HG02678 (cell line): ENCODE measurements around the gene URM1.

Experiments
- ATAC-seq: cut with Tn5 transposase; IDR thresholded peaks from one replicate; pipeline ENCODE4 v1.9.1; 2021; ENCODE audit warnings: mild to moderate bottlenecking, moderate library complexity; ENCODE audit not compliant: unreplicated experiment

URM1 gene

DNA sequence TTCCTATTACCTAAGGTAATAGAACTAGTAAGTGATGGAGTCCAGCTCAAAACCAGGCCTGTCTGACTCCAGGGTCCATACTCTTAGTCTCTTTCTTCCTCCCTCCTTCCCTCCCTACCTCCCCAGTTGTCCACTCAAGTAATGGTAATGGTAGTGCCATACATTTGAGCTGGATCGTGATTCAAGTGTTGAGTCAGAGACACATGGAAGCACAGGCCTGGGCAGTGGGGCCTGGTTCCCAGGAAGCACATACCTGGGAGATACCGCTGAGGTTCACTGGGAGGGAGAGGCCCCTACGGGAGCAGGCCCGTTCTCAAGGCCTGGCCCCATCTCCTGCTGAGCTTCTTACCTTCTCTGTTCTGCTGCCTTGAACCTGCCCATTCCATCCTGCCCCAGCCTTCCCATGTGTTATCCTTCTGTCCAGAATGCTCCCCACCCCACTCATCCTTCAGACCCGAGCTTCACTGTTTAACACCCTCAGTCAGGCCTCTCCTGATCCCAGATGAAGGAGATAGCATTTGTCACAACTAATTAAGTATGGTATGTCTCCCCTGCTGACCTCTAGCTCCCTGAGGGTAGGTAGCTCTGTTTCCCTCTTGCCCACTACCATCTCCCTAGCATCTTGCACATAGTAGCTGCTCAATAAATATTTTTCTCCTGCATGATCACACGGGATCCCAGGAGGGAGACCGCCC is 13.8 kb downstream of the URM1 start:
- no peak for ATAC-seq

GRCh38 chr9:128385496-128386460 is 14.6 kb downstream of the URM1 start:
- ATAC-seq, result no peak

DNA sequence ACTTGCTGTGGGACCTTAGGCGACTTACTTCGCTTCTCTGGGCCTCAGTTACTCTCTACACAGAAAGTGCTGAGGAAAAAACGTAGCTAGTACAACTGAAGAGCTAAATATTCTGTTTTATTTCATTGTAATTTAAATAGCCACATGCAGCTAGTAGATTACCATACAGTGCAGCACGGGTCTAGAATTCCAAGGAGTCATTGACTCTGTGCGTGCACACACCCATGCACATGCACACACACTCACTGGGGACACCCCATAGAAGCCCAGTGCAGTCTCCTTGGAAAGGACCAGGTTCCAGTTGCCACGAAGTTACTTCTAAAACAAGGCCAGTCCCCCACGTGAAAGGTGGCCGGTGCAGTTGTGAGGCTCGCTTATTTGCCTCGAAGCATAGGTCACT is 17.0 kb downstream of the URM1 start:
- ATAC-seq, result no peak

DNA sequence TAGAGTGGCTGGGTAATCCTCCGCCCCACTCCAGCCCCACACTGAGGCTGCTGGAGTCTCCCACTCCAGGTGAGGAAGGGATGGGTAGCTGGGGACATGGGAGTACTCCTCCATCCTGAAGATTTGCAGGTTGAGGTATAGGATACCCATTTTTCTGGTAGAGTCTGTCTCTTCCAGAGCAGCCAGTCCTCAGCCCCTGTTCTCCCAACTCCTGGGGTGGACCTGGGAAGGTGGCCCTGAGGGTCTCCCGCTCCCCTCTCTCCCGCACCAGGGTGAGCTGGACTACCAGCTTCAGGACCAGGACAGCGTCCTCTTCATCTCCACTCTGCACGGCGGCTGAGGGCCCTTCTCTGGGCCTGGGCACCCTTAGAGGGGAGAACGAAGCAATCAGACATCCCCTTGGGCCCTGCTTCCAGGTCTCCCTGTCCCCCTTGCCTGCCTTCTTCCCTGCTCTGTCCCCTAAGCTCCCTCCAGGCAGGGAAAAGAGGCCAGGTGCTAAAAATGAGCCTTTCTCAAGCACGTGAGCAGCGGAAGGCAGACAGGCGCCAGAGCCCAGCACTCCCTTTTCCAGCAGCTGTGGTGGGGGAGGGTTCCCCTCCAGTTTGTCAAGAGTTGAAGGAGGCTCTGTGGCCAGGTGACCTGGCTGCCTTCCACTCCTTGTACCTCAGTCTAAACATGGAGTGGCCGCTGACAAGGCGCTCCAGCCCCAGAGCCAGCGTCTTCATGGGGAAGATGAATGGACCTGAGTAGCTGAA is 18.4 kb downstream of the URM1 start:
- ATAC-seq, result no peak

DNA sequence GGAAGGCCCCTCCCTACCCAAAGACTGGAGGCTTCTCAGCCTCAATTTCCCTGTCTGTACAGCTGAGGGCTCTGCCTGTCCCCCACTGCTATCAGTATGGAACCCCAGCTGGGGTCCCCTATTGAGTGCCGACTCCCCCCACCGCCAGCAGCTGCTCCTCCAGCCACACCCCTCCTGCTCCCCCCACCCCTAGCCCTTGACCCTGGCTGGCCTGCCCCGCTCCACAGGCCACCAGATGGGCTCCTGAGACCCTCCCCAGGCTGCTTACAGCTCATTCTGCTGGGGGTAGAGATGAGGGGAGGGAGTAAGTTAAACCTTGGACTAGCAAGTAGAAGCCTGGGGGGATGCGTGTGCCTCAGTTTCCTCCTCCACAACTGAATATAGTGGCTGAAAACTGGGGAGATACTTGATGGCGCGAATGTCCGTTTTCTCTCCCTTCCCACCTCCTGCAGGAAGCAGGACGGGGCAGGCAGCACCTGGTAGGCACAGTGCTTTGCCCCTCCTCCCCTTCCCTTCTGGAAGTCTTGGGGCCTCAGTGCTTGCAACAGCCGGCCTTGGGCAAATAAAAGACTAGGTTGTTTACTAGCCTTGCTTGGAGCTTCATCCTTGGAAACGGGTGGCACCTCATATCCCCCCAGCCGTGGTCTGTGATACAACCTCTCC is 19.1 kb downstream of the URM1 start:
- ATAC-seq, result no peak

DNA sequence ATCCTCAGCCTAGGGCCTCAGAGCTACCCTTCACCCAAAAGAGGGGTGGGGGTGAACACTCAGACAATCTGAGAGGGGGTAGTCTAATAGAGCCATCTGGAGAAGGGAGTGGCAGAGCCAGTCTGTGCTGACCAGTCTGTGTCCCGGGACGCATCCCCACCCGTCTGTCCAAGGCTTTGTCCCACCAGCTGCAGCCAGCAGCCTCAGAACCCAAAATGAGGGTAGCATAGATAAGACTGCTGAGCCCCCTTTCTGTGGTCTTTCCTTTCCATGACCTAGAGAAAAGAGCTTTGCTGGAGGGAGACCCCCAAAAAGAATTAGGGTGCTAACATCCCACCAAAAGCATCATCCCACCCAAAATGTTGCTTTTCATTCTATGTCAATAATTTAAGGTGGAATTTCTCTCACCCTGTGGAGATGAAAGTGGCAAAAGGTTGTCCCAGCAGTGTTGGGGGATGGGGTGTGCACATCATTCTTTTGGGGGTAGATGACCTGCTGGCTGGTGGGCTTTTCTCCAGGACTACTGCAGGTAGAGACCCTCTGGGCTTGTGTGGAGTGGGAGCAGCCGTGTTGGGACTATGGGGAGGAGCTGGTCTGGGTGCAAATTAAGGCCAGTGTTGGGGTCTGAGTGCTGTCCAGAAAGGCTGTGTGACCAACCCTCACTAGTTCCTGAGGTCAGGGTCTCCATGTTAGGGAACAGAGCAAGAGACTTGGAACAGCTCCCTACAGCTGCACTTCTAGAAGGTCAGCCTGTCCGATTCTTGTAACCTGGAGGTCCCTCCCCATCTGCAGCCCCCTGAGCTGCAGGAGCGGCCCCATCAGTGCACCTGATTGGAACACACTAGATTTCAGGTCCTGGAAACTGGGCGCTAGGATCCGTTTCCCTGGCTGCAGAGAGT is 19.9 kb downstream of the URM1 start:
- ATAC-seq, result no peak

DNA sequence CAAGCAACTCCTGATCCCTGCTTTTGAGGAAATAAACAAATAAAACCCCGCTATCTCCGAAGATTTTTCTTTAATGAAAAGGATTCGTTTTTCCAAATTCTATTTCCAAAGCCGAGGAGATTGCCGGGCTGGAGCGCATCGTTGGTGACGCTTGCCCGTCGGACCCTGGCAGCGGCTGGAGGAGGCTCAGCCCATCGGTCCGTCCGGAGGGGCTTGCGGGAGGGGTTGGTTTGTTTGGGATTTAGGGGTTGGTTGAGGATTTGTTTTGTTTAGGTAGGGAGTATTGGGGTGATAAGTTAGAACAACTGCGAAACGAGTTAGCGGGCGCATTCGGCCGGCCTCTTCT is 20.8 kb downstream of the URM1 start:
- no peak for ATAC-seq

DNA sequence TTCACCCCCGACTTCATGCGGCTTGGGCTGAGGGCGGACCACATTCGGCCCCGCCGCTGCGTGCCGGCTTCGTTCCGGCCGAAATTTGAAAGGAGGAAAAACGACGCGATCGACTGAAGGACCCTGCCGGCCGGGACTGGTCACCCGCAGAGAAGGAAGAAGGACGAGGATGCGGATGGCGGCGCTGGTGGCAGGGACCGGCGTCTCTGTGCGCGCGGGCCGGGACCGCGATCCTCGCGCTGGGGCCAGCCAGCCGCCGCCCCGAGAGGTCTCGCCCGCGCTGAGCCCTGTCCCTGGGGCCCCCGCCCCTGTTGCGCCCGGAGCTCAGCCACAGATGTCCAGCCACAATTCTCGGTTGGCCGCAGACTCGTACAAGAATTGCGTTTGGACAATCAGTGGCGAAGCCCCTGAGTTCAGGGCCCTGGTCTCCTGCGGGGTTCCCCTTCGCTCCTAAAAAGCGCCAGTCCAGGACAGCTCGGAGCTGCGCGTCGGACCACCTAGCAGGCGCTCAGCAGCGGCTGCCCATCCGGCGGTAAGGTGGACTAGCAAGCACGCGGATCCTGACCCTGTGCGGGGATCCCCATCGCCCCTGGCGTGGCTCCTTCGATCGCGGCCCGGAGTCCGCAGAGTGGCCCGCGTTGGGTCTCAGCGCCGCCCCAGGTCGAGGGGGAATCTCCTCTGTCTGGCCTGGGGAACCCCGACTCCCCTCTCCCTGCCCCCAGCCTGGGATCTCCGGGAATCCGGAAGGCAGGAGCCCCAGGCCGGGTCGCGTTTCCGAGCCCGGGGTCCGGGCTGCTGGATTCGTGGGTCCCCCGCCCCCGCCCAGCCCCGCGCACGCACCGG is 21.3 kb downstream of the URM1 start:
- no peak for ATAC-seq

- no peak for ATAC-seq
These were observed 22.1 kb downstream of the URM1 start for GRCh38 chr9:128393145-128393775.

DNA sequence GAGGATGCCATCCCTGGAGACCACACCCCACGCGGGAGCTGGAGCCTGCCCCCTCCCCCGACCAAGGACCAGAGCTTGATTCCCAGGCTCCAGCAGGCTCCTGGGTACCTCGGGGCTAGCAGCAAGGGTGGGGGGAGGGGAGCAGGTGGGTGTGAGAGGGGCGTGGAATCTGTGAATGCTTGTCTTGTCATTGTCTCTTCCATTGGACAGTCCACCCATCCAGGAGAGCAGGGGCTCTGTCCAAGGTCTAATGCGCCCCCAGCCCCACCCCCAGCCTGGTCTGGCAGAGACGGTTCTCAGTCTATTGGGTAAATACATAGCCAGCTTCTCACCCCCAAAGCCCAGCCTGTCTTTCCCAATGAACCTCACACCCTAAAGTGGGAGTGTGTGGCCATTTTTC is 22.8 kb downstream of the URM1 start:
- no peak for ATAC-seq

DNA sequence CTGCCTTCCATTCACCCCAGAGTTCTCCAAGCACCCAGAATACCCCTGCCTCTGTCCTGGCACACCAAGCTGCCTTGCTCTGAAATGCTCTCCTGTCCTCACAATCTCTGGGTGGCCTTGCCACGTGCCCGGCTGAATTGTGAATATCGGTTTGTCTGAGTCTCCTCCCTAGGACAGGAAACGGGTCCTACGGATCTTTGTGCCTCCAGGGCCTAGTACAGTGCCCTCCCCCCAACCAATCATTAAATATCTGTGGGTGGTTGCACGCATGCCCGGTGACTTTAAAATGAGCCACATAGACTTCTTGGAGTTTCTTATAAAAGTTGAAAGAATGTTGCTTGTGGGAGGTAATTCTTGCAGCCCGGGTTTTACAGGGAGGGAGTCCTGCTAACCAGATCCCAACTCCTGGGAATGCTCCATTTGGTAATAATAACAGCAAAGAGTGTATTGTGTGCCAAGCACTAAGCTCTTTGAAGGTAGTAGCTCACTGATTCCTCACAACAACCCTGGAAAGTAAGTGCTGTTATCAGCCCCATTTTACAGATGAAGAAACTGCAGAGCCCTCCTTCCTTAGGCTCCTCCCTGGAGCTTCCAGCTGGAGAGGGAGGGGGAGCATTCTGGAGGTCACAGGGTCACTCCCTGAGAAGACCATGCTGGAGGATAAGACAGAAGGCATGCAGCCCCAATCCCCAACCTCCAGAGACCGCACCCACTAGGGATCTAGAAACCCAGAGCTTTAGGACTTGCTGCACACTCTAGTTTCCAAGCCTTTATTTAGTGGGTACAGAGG is 23.4 kb downstream of the URM1 start:
- ATAC-seq, result no peak

GRCh38 chr9:128396970-128397613 is 25.9 kb downstream of the URM1 start:
- no peak for ATAC-seq

DNA sequence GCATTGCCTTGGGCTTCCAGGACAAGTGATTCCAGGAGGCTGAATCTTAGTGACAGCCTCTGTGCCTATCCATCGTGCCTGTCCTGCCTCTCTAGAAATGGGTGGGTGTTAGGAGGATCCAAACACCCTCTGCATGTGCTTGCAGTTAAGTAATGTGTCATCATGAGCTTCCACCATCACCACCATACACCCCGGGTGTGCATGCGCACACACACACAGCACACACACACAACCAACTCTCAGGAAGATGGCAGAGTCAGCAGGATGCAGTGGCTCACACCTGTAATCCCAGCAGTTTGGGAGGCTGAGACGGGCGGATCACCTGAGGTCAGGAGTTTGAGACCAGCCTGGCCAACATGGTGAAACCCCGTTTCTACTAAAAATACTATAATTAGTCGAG is 26.7 kb downstream of the URM1 start:
- no peak for ATAC-seq

DNA sequence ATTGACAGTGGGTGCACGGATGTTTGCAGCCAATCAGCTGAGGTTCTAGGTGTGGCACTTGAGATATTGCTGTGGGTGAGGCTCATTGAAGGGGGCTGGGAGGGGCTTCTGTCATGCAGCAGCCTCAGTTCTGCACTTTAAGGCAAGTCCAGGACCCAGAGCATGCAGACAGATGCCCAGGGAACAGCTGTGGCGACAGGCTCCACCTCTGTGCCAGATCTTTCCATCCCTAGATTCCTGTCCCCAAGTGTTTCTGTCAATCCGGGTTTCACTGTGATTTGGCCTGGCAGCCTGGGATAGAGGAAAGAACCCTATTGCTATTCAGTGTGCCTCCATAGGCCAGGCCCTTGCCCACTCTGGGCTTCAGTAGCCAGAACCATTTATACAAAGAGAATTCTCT is 28.7 kb downstream of the URM1 start:
- no peak for ATAC-seq

DNA sequence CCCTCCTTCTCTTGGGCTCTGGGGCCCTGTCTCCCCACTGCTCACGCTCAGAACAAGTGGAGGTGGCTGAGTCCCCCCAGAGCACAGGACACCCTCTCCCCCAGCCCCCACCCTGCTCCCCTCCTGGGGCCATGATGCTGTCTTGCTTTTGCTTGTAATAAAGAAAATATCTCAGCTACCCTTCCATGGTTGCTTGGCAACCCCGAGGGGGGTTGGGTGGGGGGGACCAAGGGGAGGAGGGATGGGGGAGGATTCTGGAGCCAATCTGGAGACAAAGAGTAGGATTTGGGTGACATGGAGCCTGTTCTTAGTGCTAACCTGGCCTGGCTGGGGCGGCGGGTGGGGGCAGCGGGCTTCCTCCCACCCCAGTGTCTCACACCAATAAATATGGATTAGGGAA is 33.4 kb downstream of the URM1 start:
- no peak for ATAC-seq

DNA sequence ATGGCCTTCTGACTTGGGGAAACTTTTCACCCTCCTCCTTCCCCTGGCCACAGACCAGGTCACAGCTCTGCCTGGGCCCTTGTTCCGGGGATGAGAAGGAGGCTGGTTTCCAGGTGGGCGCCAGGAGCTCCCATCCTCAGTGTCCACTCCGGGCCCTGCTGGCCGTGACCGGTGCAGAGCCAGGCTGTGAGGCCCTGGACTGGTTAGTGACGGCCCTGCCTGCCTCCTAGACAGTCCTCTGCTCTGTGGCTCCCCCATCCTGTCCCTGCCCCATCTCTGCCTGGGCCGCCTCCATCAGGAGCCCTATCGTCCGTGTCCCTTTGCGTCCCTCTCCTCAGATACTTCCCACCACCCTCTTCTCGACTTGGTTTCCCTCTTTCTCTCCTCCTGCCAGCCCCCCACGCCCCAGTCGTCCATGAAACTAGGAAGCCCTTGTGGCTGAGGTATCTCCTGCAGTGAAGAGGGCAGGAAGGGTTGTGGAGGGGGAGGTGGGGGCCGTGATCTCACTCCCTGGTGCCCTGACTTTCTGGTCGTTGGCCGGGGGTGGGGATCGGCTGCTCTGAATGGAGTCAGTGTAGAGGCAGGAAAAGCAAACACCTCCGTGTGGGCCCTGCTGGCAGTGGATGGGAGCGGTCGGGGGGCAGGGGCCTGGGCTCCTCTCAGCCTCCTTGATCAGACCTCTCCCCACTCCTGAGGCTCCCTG is 34.1 kb downstream of the URM1 start:
- no peak for ATAC-seq

DNA sequence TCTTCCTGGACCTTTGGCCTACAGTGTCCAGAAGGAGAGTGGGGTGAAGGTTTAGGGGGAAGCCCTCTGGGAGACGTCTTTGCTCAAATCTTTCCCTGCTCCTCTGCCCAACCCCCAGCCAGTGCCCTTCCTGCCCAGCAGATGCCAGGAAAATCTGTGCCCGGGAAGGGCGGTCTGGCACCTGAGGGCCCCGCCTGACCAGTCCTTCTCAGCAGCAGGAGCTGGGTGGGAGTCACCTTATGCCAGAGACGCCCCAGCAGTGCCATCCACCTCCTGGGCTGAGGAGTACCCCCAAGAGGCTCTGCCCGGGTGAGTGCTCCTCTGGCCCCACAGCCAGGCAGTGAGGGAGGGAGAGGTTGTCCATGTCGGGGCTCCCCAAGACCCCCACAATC is 34.6 kb downstream of the URM1 start:
- ATAC-seq, result no peak
